Measurements from ENCODE around the gene STAT3. TPM values are rescaled to one million over a fixed set of nuclear protein-coding genes. Genes with fewer than 3 reads are reported as not detected.
A peak's percentile ranks its signal among the peaks of the same experiment; 100 is the strongest.

The STAT3 gene
- polyA plus RNA-seq, 1 of the 3 experiments (the other 2 are of a cell fraction) = 35.7 TPM

DNA sequence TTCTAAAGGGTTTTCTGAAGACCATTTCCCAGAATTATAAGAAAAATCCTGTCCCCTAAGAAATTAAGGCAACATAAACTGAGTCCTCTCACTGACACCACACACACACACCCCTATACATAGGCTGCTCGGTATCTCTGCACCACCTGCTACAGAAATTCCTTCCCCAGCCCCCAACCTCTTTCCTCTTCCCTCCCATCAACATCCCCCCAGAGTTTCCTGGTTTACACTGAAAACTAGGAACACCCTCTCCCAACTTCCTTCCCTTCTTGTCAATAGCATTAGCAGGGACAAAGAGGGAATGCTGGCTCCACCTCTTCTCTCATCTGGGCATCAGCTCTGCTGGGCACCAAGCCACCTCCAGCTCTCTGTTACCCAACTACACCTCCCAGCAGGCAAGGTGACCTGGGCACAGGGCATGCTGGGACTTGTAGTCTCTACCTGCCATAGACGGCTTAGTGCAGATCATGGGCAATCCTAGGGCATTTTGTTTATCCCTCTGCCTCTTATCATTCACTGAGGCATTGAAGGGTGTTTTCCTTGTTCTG lies 19.1 kb upstream of the STAT3 start:
- peak; percentile 86 for DNase-seq
- Histone ChIP-seq H3K9me3 (no peaks in the 10 kb centered on the region), H3K4me1 (ENCODE audit: control insufficient read depth in 1 of 2, insufficient read depth in 2 of 2, low read depth in 1 of 2, low read length in 1 of 2) (peaks cover 18 to 34% of the 10 kb centered on the region in 2 experiments; a peak in 3 of 4 replicates), H3K79me2 (ENCODE audit: insufficient read depth) (peaks cover 100% of the 10 kb centered on the region), H3K27me3 (ENCODE audit: insufficient read depth) (no peaks in the 10 kb centered on the region), H4K20me1 (ENCODE audit: insufficient read depth) (peaks cover 100% of the 10 kb centered on the region), H3K27ac (ENCODE audit: low read depth in 2 of 2, low read length in 1 of 2) (peak overlapping the region; percentile 17 to 61; a peak in 2 of 4 replicates), H3K36me3 (replicated peaks in 1 of 2; ENCODE audit: control insufficient read depth in 1 of 2, insufficient read depth in 2 of 2, low read length in 1 of 2) (peaks cover 16 to 47% of the 10 kb centered on the region in 2 experiments), H3K9me2 (no peaks in the 10 kb centered on the region), H3F3A (replicated peaks; ENCODE audit: insufficient read depth) (peaks cover 47% of the 10 kb centered on the region), H3K4me2 (peak overlapping the region; percentile 58; the same call in 1 of the 2 replicates), H2AFZ (ENCODE audit: low read depth) (no peak overlapping the region), H3K4me3 (ENCODE audit: low read depth in 2 of 2, low read length in 1 of 2) (no peak overlapping the region), H3K9ac (no peak overlapping the region)
- POLR2A ChIA-PET = no interaction called here
- CTCF ChIA-PET = interaction anchor here (0.6 to 26.0 kb wide), 19 partner anchors 15 to 807 kb away, joined by 3 to 683 read pairs (median 6); partner anchors contain the start of genes CAVIN1 and STAT3
- 58% methylated on average over 2 of the region's 2 CpGs for WGBS (ENCODE audit: low lambda C conversion rate)
- TF ChIP-seq CHD2 (IDR thresholded peaks at IDR 0.05; ENCODE audit: low read length, partially characterized antibody) (peak; percentile 89), RXRA (IDR thresholded peaks at IDR 0.05; ENCODE audit: borderline replicate concordance, low read depth) (no peak), TEAD4 (IDR thresholded peaks at IDR 0.05; ENCODE audit: borderline replicate concordance, insufficient read depth) (no peak), EP300 (IDR thresholded peaks at IDR 0.05; ENCODE audit: borderline replicate concordance in 1 of 2, low read depth in 1 of 2, low read length in 1 of 2) (no peak), MEF2A (IDR thresholded peaks at IDR 0.05; ENCODE audit: borderline replicate concordance, low read depth) (no peak), RAD21 (IDR thresholded peaks at IDR 0.05; ENCODE audit: low read length) (no peak), EZH2phosphoT487 (IDR thresholded peaks at IDR 0.05; ENCODE audit: borderline replicate concordance, low read depth) (no peak), FOXJ3 (CRISPR knock-in tag; IDR thresholded peaks at IDR 0.05) (no peak), NFIC (IDR thresholded peaks at IDR 0.05; ENCODE audit: borderline replicate concordance) (no peak), ELF1 (IDR thresholded peaks at IDR 0.05) (0 out of 2 replicates have a peak, but pooled peaks have one; percentile 12), RFX5 (IDR thresholded peaks at IDR 0.05; ENCODE audit: low read length) (no peak), RCOR1 (IDR thresholded peaks at IDR 0.05; ENCODE audit: low read length) (no peak)
- TF ChIP-seq, protein P1, sequence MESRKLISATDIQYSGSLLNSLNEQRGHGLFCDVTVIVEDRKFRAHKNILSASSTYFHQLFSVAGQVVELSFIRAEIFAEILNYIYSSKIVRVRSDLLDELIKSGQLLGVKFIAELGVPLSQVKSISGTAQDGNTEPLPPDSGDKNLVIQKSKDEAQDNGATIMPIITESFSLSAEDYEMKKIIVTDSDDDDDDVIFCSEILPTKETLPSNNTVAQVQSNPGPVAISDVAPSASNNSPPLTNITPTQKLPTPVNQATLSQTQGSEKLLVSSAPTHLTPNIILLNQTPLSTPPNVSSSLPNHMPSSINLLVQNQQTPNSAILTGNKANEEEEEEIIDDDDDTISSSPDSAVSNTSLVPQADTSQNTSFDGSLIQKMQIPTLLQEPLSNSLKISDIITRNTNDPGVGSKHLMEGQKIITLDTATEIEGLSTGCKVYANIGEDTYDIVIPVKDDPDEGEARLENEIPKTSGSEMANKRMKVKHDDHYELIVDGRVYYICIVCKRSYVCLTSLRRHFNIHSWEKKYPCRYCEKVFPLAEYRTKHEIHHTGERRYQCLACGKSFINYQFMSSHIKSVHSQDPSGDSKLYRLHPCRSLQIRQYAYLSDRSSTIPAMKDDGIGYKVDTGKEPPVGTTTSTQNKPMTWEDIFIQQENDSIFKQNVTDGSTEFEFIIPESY (IDR thresholded peaks at IDR 0.05; ENCODE audit: borderline replicate concordance, low read depth) = no peak
- TF ChIP-seq, protein P2, sequence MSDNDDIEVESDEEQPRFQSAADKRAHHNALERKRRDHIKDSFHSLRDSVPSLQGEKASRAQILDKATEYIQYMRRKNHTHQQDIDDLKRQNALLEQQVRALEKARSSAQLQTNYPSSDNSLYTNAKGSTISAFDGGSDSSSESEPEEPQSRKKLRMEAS (IDR thresholded peaks at IDR 0.05; ENCODE audit: low read depth) = no peak
- TF ChIP-seq, protein P3, sequence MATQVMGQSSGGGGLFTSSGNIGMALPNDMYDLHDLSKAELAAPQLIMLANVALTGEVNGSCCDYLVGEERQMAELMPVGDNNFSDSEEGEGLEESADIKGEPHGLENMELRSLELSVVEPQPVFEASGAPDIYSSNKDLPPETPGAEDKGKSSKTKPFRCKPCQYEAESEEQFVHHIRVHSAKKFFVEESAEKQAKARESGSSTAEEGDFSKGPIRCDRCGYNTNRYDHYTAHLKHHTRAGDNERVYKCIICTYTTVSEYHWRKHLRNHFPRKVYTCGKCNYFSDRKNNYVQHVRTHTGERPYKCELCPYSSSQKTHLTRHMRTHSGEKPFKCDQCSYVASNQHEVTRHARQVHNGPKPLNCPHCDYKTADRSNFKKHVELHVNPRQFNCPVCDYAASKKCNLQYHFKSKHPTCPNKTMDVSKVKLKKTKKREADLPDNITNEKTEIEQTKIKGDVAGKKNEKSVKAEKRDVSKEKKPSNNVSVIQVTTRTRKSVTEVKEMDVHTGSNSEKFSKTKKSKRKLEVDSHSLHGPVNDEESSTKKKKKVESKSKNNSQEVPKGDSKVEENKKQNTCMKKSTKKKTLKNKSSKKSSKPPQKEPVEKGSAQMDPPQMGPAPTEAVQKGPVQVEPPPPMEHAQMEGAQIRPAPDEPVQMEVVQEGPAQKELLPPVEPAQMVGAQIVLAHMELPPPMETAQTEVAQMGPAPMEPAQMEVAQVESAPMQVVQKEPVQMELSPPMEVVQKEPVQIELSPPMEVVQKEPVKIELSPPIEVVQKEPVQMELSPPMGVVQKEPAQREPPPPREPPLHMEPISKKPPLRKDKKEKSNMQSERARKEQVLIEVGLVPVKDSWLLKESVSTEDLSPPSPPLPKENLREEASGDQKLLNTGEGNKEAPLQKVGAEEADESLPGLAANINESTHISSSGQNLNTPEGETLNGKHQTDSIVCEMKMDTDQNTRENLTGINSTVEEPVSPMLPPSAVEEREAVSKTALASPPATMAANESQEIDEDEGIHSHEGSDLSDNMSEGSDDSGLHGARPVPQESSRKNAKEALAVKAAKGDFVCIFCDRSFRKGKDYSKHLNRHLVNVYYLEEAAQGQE (IDR thresholded peaks at IDR 0.05; ENCODE audit: low read depth, low read length) = no peak
